ENCODE results near the gene ARHGAP12. TPM values are rescaled to one million over a fixed set of nuclear protein-coding genes. Genes with fewer than 3 reads are reported as not detected.

Gene ARHGAP12
- total and polyA plus RNA-seq, 2 donors (not counting 3 experiments of a cell fraction or from before 2014, with no cell fraction given) = 5.8 to 19.3 TPM

- Histone ChIP-seq H3K27me3 (ENCODE audit: control insufficient read depth in 2 of 2, insufficient read depth in 2 of 2, low read length in 2 of 2) (no peaks in the 10 kb centered on the region), H3K79me2 (ENCODE audit: control insufficient read depth, insufficient read depth, low read length) (no peaks in the 10 kb centered on the region), H3K36me3 (ENCODE audit: control insufficient read depth in 2 of 2, extremely low read depth in 1 of 2, insufficient read depth in 2 of 2, low read length in 2 of 2) (no peaks in the 10 kb centered on the region), H3K9me3 (replicated peaks; ENCODE audit: control insufficient read depth, insufficient read depth, low read length) (no peaks in the 10 kb centered on the region), H3K4me1 (ENCODE audit: control insufficient read depth, extremely low read depth, insufficient read depth, low read length) (peaks cover 21% of the 10 kb centered on the region), H3K27ac (ENCODE audit: insufficient read depth, low read depth, low read length) (no peak overlapping the region), H3K4me2 (ENCODE audit: insufficient read depth, low read length) (no peak overlapping the region), H3K4me3 (replicated peaks in 1 of 3; ENCODE audit: insufficient read depth in 1 of 3, low read depth in 1 of 3, low read length in 3 of 3) (no peak overlapping the region), H3K9me1 (replicated peaks; ENCODE audit: control insufficient read depth, extremely low read depth, insufficient read depth, low read length) (no peaks in the 10 kb centered on the region), H2AFZ (ENCODE audit: low read depth, low read length) (no peak overlapping the region), H3K9ac (replicated peaks; ENCODE audit: extremely low read depth, insufficient read depth, low read length) (no peak overlapping the region), H4K20me1 (replicated peaks; ENCODE audit: control insufficient read depth, extremely low read depth, insufficient read depth, low read length) (no peaks in the 10 kb centered on the region)
- dilution Hi-C loops (cut with MboI; ENCODE audit: extremely low pct_ligation_motif_present, low sequenced_read_pairs) (no loop called here), intact Hi-C loops (cut with micrococcal nuclease) (no loop called here)
- DNase-seq (ENCODE audit: low read depth, low spot score) (no peak), FAIRE-seq (no peak)
- no TSS peak for BruUV-seq (replicated peaks)
- ChIA-PET POLR2A (no interaction called here), CTCF (no interaction called here)
- TF ChIP-seq JUN (IDR thresholded peaks at IDR 0.05; ENCODE audit: borderline replicate concordance, insufficient read depth, insufficient read length, low read depth) (no peak), EZH2 (IDR thresholded peaks at IDR 0.05; ENCODE audit: borderline replicate concordance, low read depth, low read length, severe bottlenecking) (no peak), GATA2 (IDR thresholded peaks at IDR 0.05; ENCODE audit: insufficient read depth, insufficient read length, low read depth, low read length) (no peak), MAX (IDR thresholded peaks at IDR 0.05; ENCODE audit: insufficient read depth, insufficient read length) (no peak), POLR2AphosphoS5 (IDR thresholded peaks at IDR 0.05; ENCODE audit: insufficient read depth, low read depth, low read length) (no peak), CTCF (IDR thresholded peaks at IDR 0.05; ENCODE audit: extremely low read depth in 1 of 2, insufficient read depth in 1 of 2, low read depth in 1 of 2, low read length in 2 of 2) (no peak), POLR2A (IDR thresholded peaks at IDR 0.05; ENCODE audit: low read depth, low read length) (no peak), MYC (IDR thresholded peaks at IDR 0.05; ENCODE audit: low read depth, low read length) (no peak), FOS (IDR thresholded peaks at IDR 0.05; ENCODE audit: borderline replicate concordance, insufficient read depth, low read length) (no peak)
Observed at GRCh38 chr10:31937371-31937770, 8.7 kb upstream of the ARHGAP12 start.

Measured in endothelial cell of umbilical vein (primary cell).